Measurements from ENCODE around the gene THRB.

The THRB gene

GRCh38 chr3:24375947-24376384, 118.7 kb downstream of the THRB start:
- no peaks in the 10 kb centered on the region for H3K9me3 ChIP-seq (ENCODE audit: control insufficient read depth, insufficient read depth, low read depth, low read length)
- ChIA-PET POLR2A (no interaction called here), CTCF (interaction anchor here (0.7 kb wide), 1 partner anchor 26 kb away, joined by 4 read pairs; no protein-coding TSS in a partner anchor)
- H3K27ac ChIP-seq (ENCODE audit: extremely low read depth, low read depth, low read length) = no peak overlapping the region
- TF ChIP-seq ZNF394 (tag by site-specific recombination; IDR thresholded peaks at IDR 0.05; ENCODE audit: borderline replicate concordance) = no peak
- no peak for TF ChIP-seq ZNF571 (tag by site-specific recombination; IDR thresholded peaks at IDR 0.05)
- 0 out of 2 replicates have a peak, but pooled peaks have one; percentile 57 for TF ChIP-seq ZBTB44 (tag by site-specific recombination; IDR thresholded peaks at IDR 0.05)
- TF ChIP-seq ZNF664 (tag by site-specific recombination; IDR thresholded peaks at IDR 0.05) = peak; percentile 74; the same call in 1 of the 2 replicates
- TF ChIP-seq PRDM10 (tag by site-specific recombination; IDR thresholded peaks at IDR 0.05) = peak; percentile 23; the same call in 1 of the 2 replicates
- peak; percentile 76 for TF ChIP-seq PRDM6 (tag by site-specific recombination; IDR thresholded peaks at IDR 0.05)
- no peak for TF ChIP-seq ZNF19 (tag by site-specific recombination; IDR thresholded peaks at IDR 0.05; ENCODE audit: low read depth)
- no peaks in the 10 kb centered on the region for H3K36me3 ChIP-seq (ENCODE audit: control insufficient read depth in 2 of 2, insufficient read depth in 1 of 2, low read length in 2 of 2)
- H3K4me1 ChIP-seq (ENCODE audit: control insufficient read depth, insufficient read depth, low read length) = peaks cover 10% of the 10 kb centered on the region; the same call in 1 of the 2 replicates
- H3K4me3 ChIP-seq (ENCODE audit: low read depth, low read length) = no peak overlapping the region

GRCh38 chr3:24374801-24375200, 119.8 kb downstream of the THRB start:
- TF ChIP-seq ZNF239 (tag by site-specific recombination; IDR thresholded peaks at IDR 0.05) (no peak), ZNF830 (tag by site-specific recombination; IDR thresholded peaks at IDR 0.05; ENCODE audit: low read depth) (no peak), ZNF10 (tag by site-specific recombination; IDR thresholded peaks at IDR 0.05) (no peak), ZNF280D (tag by site-specific recombination; IDR thresholded peaks at IDR 0.05) (no peak), PRDM6 (tag by site-specific recombination; IDR thresholded peaks at IDR 0.05) (peak; percentile 81), ZNF214 (tag by site-specific recombination; IDR thresholded peaks at IDR 0.05; ENCODE audit: borderline replicate concordance) (no peak)
- CTCF ChIA-PET = interaction anchor here (0.6 to 0.9 kb wide), 3 partner anchors 11 to 236 kb away, joined by 3 to 4 read pairs (median 3); no protein-coding TSS in a partner anchor
- POLR2A ChIA-PET = no interaction called here

More at GRCh38 chr3:24374801-24375200, 119.8 kb downstream of the THRB start:
- Histone ChIP-seq H3K36me3 (ENCODE audit: control insufficient read depth in 2 of 2, insufficient read depth in 1 of 2, low read length in 2 of 2) (no peaks in the 10 kb centered on the region), H3K27ac (ENCODE audit: extremely low read depth, low read depth, low read length) (no peak overlapping the region), H3K4me1 (ENCODE audit: control insufficient read depth, insufficient read depth, low read length) (peaks cover 10% of the 10 kb centered on the region; the same call in 1 of the 2 replicates), H3K4me3 (ENCODE audit: low read depth, low read length) (no peak overlapping the region), H3K9me3 (ENCODE audit: control insufficient read depth, insufficient read depth, low read depth, low read length) (no peaks in the 10 kb centered on the region)
